ENCODE measurements around the gene CENPC.

DNA sequence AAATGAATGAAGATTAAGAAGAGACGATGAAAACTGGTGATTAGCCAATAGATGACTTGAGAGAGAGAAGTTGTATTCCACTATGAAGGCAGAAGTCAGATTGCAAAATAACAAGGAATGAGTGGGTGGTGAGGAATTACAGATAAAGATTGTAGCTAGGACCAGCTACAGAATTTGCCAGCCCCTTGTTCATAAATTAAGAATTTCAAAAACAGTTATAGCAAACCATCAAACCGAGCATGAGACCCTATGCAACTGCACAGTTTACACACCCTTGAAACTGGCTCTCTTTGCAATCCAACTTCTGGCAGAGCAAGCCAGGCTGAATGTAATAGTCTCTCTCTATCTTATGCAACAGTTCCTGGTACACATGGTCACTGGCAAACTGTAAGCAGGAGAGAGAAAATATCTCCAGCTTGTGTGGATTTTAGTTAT, 48.5 kb upstream of the CENPC start:
- TF ChIP-seq, protein P1, sequence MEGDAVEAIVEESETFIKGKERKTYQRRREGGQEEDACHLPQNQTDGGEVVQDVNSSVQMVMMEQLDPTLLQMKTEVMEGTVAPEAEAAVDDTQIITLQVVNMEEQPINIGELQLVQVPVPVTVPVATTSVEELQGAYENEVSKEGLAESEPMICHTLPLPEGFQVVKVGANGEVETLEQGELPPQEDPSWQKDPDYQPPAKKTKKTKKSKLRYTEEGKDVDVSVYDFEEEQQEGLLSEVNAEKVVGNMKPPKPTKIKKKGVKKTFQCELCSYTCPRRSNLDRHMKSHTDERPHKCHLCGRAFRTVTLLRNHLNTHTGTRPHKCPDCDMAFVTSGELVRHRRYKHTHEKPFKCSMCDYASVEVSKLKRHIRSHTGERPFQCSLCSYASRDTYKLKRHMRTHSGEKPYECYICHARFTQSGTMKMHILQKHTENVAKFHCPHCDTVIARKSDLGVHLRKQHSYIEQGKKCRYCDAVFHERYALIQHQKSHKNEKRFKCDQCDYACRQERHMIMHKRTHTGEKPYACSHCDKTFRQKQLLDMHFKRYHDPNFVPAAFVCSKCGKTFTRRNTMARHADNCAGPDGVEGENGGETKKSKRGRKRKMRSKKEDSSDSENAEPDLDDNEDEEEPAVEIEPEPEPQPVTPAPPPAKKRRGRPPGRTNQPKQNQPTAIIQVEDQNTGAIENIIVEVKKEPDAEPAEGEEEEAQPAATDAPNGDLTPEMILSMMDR (IDR thresholded peaks at IDR 0.05; ENCODE audit: poor library complexity, severe bottlenecking): no peak
- no peak for TF ChIP-seq TAF1 (IDR thresholded peaks at IDR 0.05; ENCODE audit: low read depth)
- TF ChIP-seq EZH2 (IDR thresholded peaks at IDR 0.05; ENCODE audit: borderline replicate concordance, insufficient read depth, low read length, poor library complexity, severe bottlenecking): no peak
- TF ChIP-seq RAD21 (conservative IDR thresholded peaks at IDR 0.05): no peak
- TF ChIP-seq MXI1 (conservative IDR thresholded peaks at IDR 0.05; ENCODE audit: poor library complexity, severe bottlenecking): no peak
- TF ChIP-seq EP300 (conservative IDR thresholded peaks at IDR 0.05; ENCODE audit: poor library complexity, severe bottlenecking): no peak
- TF ChIP-seq POLR2AphosphoS5 (IDR thresholded peaks at IDR 0.05): no peak
